SIG-M5 treated with dmso at 0.1 percent for 504 hours (cell line): Measurements from ENCODE around the gene NDC80.

ENCODE experiments used
- DNase-seq: peaks from one replicate; lab custom pipeline; 2025; ENCODE audit not compliant: unreplicated experiment; lab: John Stamatoyannopoulos, UW

The NDC80 gene

GRCh38 chr18:2557536-2557935, 13.8 kb upstream of the NDC80 start:
- DNase-seq, result no peak

DNA sequence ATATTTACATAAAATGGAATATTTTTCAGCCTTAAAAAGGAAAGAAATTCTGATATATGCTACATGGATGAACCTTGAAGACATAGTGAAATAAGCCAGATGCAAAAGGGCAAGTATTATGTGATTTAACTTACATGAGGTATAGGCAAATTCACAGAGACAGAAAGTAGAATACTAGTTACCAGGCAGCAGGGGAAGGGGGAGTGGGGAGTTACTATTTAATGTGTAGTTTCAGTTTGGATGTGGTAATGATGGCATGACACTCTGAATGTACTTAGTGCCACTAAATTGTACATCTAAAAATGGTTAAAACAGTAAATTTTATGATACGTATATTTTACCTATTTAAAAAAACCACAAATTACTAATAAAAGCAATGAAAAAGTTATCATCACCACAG, 12.1 kb upstream of the NDC80 start:
- no peak for DNase-seq

DNA sequence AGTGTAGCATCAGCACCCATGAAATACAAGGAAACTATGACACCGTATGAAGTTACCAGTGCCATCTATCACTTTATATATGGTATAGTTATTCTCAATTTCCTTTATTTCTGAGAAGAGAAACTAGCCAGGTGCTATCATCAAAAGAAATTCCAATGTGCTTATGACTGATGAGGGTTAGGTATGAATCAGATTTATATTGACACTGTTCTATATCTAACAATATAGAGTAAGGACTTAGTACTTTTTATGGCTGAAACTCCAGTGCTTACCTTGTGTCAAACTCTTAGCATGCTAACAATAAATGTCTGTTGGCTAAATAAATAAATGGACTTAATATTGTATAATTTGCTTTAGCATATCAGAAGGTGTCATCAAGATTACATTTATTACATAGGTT, 7.0 kb upstream of the NDC80 start:
- DNase-seq, result no peak

DNA sequence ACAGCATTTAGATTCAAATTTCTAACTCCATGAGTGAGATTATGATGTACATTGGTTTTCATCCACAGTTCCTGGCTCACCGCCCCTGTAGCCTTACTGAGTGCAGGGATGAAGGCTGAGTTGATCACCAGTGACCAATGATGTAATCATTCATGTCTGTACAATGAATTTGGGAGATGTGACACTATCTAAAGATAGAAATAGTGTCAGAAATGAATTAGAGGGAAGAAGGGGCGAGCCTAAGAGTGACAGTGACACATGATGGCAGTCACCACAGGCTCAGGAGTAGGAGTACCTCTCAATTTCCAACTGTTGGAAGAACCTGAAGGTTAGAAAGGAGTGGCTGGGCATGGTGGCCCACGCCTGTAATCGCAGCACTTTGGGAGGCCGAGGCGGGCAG, 3.2 kb upstream of the NDC80 start:
- DNase-seq, result no peak

DNA sequence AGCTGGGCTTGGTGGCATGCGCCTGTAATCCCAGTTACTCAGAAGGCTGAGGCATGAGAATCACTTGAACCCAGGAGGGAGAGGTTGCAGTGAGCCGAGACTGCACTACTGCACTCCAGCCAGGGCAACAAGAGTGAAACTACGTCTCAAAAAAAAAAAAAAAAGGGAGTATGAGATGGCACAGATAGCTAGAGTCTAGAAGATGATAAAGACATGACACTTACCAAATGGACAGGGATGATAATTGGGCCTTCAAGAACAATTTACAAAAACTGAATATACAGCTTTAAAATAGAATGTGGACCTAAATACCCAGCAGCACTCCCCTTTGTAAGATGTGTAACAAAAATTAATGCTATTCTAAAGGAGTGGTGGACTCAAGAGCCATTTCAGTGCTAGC, 2.8 kb upstream of the NDC80 start:
- DNase-seq, result no peak

GRCh38 chr18:2569338-2570207, 1.8 kb upstream of the NDC80 start:
- DNase-seq, result no peak

- peak; percentile 78 for DNase-seq
Observed at GRCh38 chr18:2570772-2571199, 571 bp upstream of the NDC80 start.

DNA sequence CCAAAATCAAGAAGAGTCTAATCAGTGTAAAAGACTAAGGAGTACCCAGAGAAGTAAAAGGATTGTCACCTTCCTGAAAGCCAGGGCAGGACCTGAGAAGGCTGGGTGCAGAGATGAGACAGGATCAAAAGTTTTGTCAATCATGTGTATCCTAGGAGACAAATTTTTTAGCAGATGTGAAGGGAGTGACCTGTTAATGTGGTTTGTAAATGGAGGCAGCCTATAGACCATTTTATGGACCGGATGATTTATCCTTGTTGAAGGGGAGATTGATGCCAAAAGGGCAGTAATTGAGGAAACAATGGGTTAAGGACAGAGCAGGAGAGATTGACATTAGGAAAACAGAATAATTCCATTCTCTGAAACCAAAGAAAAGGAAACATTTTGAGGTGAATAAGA, 813 bp downstream of the NDC80 start:
- DNase-seq, result peak; percentile 20

GRCh38 chr18:2572892-2573291, 1.5 kb downstream of the NDC80 start:
- DNase-seq, result no peak

DNA sequence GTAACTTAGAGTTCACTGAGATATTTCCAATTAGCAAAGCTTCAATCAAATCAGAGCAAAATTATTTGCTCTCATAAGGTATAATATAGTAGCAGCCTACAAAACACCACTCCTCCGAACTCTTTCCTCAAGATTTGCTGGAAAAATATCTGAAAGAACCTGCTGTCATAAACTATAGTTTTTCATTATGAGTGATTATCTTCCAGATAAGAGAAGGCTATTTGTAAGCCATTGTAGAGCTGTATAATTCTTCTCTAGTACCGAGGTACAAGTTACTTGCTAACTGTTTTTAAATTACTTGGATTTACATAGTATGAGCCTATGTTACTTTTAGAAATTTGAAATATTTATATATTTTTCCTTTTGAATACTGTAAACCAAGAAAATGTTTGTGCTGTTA, 2.1 kb downstream of the NDC80 start:
- DNase-seq, result no peak

DNA sequence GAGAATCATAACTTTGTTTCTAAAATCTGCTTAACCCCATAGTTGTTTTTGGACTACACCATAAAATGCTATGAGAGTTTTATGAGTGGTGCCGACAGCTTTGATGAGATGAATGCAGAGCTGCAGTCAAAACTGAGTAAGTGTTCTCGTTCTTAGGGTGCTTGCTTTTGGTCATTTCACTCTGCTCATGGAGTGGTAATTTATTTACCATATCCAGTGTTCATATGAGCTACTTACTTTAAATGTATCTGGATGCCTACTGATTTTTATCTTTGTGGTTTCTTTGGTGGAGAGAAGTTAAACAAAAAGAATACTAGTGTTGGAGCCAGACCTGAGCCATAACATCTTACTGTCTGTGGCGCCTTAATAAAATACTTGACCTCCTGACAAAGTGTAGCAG, 16.4 kb downstream of the NDC80 start:
- no peak for DNase-seq

DNA sequence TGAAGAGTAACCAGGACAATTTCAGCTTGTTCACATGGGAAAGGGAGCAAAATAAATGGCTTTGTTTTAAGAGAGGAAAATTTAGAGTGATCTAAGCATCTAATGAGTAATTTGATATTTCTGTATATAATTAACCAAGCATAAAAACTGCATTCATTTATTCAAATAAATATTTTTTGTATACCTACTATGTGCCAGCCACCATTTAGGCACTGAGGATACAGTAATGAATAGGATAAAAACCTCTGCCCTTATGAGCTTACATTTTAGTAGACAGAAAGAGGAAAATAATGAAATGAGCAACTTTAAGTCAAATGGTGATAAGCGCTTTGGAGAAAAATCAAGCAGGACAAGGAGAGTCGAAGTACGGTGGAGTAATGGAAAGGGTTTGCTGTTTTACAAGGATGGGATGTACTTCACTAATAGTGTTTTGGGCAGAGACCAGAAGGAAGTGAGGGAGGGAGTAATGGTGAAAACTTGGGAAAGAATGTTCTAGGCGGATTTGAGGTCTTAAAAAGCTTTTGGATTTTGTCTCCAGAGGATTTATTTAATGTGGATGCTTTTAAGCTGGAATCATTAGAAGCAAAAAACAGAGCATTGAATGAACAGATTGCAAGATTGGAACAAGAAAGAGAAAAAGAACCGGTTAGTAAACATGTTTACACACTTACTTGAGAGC, 17.4 kb downstream of the NDC80 start:
- DNase-seq, result no peak

- DNase-seq, result no peak
Observed at GRCh38 chr18:2589345-2590068, 18.1 kb downstream of the NDC80 start.

GRCh38 chr18:2590303-2590702, 18.9 kb downstream of the NDC80 start:
- no peak for DNase-seq

DNA sequence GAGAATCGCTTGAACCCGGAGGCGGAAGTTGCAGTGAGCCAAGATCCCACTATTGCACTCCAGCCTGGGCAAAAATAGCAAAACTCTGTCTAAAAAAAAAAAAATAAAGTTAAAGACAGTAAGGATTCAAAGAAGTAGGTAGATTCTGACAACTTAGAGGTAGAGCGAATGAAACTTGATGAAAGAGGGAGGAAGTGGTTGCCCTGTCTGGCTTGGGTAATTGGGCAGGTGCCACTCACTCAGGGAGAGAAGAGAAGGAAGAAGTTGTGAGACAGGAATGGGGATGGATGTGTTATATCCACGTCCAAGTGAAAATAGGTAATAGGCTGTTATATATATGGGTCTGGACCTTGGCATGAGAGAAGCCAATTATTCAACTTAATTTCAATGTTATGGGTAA, 26.3 kb downstream of the NDC80 start:
- no peak for DNase-seq

GRCh38 chr18:2602844-2603243, 31.5 kb downstream of the NDC80 start:
- no peak for DNase-seq

- no peak for DNase-seq
Observed at GRCh38 chr18:2606335-2606734, 35.0 kb downstream of the NDC80 start.

- no peak for DNase-seq
Observed at GRCh38 chr18:2609604-2610003, 38.2 kb downstream of the NDC80 start.

GRCh38 chr18:2610549-2610948, 39.2 kb downstream of the NDC80 start:
- no peak for DNase-seq

- no peak for DNase-seq
Observed at GRCh38 chr18:2612996-2613395, 41.6 kb downstream of the NDC80 start.

DNA sequence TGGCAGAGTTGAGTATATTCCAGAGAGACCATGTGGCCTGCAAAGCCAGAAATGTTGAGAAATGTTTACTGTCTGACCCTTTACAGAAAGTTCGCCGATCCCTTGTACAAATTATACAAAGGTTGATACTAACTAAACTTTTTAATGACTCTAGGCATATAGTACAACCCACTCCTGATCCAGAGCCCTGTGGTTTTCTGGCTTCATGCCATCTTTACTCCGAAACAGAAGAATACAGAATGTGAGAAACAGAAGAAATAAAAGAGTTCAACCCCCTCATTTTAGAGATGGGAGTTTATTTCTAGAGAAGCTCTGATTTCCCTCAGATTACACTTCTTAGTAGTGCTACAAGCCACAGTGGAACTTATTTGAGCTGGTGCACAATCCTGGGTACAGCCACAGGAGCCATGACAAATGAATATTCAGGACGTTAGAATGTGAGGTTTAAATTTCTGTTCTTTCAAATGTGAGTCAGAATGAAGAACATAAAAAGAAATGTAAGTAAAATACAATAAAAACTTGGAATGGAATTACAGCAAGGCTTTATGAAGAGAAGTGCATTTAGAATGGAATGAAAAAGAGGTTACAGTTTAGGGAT, 46.1 kb downstream of the NDC80 start:
- DNase-seq, result no peak
